HG03159 (cell line): ENCODE data around the gene CLDN34.

Experiments
- ATAC-seq: cut with Tn5 transposase; IDR thresholded peaks from one replicate; pipeline ENCODE4 v1.9.1; 2021; ENCODE audit warnings: mild to moderate bottlenecking, moderate library complexity; ENCODE audit not compliant: unreplicated experiment

Gene CLDN34

DNA sequence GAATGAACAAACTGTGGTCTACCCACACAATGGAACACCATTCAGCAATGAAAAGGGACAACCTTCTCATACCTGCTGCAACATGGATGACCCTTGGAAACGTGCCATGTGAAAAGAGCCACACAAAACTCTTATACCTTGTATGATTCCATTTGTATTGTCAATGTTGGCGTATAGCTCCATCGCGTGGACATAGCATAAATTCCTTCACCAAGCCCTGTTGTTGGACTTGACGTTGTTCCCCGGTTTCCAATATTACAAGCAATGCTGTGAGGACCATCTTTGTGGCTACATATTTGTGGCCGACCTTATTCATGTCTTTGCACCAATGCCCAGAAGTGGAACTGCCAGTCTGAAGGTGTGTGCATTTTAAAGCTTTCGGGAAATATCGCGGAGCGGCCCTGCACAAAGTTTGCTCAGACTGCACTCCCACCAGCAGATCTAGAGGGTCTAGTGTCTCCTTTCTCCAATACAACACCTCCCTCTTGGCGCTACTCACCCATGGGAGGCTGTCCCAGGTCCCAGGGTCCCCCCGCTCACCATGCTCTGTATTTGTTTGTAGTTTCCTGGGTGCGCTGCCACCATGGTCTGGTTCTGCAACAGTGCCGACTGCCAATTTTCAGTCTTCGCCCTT lies at the start of gene CLDN34:
Gene CLDN34, plus strand, starts transcription at position 584 of the 634 bp plus-strand sequence. Its CDS starts 0 bp downstream, at position 584.
- no peak for ATAC-seq

GRCh38 chrX:9917861-9918260 lies 49.3 kb upstream of the CLDN34 start:
- no peak for ATAC-seq

DNA sequence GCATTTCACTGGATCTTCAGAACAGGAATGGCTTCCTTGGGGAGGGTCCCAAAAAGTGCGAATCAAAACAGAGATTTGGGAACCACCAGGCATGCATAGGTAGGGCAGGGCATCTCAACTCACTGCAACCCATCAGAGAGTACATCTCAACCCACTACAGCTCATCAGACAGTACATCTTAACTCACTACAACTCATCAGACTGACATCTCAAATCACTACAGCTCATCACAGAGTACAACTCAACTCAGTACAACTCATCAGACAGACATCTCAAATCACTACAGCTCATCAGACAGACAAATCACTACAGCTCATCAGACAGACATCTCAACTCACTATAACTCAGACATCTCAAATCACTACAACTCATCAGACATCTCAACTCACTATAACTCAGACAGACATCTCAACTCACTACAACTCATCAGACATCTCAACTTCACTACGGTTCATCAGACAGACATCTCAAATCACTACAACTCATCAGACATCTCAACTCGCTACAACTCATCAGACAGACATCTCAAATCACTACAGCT lies 47.5 kb upstream of the CLDN34 start:
- no peak for ATAC-seq

DNA sequence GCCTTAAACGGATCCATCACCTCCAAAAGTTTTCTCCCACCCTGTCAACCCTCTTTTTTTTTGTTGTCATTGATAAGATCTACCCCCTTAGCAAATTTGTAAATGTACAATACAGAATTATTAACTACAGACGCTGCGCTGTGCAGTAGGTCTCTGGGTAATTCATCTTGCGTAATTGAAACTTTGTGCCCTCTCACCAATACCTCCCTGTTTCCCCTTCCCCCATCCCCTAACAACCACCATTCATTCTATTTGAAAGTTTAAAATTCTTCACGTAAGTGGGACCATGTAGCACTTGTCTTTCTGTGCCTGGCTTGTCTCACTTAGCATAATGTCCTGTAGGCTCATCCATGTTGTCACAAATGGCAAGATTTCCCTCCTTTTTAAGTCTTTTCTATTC lies 45.8 kb upstream of the CLDN34 start:
- ATAC-seq, result no peak

DNA sequence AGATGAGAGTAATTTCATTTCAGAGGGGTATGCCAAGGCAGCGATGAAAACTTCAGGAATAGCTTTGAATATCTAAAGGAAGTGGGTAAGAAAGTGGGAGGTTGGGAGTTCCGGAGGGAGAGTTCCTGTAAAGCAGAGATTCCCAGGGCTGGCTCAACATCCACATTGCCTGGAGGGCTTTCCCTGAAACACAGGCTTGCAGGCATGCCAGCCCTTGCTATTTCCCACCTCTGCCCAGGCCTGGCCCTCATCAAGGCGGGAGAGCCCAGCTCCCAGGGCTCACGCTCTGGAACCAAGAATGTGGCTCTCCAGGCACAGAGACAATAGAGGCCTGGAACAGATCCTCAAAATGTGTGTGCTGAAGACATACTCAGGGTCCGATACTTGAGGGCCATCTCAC lies 43.8 kb upstream of the CLDN34 start:
- no peak for ATAC-seq

- no peak for ATAC-seq
Measured at GRCh38 chrX:9926002-9926401, 41.2 kb upstream of the CLDN34 start.

- ATAC-seq, result no peak
Measured at GRCh38 chrX:9927698-9928482, 39.3 kb upstream of the CLDN34 start.

DNA sequence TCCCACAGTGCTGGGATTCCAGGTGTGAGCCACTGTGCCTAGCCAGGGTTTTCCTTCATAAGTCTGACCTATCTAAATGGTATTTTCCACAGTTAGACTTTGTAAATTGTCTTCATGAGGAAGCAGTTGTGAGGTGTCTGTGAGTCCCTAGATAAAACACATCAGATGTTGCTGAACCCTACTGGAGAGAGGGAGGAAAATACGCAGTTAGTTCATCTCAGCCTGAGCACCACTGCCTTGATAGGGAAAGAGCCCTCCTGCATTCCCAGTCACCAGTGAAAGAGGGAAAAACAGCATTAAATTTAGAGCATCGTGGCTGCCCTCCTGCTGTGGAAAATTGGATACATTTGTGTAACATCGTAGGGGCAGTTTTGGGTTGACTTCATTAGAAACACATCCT lies 31.7 kb upstream of the CLDN34 start:
- ATAC-seq, result no peak

DNA sequence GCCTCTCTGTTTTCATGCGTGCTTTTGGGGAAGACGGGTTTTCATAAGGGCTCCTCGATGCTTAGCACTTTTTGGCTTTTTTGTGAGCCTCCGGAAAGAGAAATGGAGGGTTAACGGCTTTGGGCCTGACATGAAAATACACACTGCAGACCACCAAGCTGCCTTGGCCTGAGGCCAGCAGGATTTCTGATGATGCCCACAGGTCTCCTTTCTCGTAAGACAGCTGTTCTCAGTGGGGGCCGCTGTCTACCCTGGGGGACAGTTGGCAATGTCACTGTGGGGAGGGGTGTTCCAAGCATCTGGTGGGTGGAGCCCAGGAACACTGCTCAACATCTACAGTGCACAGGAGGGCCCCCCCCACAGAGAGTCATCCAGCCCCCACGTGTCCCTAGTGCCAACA lies 29.4 kb upstream of the CLDN34 start:
- no peak for ATAC-seq

DNA sequence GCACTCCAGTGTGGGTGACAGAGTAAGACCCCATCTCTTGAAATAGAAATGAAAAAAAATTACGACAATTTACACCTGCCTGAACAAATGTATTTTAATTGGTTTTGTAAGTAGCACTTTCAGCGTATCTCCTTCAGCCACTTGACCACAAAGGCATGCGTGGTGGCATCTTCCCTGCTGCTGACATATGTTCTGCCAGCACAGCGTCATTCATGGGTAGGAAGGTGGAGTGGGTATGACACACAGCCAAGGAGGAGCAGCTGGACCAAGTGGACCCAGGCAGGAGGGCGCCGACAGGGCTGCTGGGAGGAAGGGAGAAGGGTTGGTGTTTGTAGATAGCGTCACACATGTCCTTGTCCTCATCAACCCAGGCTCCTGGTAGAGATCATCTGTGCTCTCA lies 28.6 kb upstream of the CLDN34 start:
- ATAC-seq, result no peak

DNA sequence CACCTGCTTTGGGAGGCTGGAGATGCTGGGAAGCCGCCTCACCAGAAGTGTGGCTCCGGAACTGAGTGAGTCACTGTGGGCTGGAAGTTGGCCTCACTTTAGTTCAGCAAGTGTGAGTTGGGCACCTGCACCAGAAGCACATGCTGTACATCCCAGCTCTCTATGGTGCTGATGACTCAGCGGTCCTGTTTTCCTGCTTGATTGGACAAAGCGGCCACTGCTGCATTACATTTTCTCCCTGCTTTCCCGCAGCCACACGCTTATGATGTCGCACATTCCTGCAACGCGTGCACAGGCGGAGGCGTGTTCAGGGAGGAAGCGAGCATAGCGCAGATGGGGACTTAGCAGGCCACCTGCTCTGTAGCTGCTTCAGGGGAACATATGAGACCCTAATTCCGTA lies 26.7 kb upstream of the CLDN34 start:
- no peak for ATAC-seq

- peak; percentile 91 for ATAC-seq
Measured at GRCh38 chrX:9942086-9942485, 25.1 kb upstream of the CLDN34 start.

GRCh38 chrX:9943420-9943819 lies 23.7 kb upstream of the CLDN34 start:
- no peak for ATAC-seq

- no peak for ATAC-seq
Measured at GRCh38 chrX:9947131-9947794, 19.9 kb upstream of the CLDN34 start.

- no peak for ATAC-seq
Measured at GRCh38 chrX:9948406-9948805, 18.8 kb upstream of the CLDN34 start.

DNA sequence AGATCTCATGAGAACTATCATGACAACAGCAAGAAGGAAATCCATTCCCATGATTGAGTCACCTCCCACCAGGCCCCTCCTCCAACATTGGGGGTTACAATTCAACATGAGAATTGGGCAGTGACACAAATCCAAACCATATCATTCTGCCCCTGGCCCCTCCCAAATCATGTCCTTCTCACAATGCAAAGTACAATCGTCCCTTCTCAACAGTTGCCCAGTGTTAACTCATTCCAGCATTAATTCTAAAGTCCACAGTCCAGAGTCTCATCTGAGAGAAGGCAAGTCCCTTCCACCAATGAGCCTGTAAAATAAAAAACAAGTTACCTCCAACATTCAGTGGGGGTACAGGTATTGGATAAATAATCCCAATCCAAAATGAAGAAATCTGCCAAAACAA lies 14.9 kb upstream of the CLDN34 start:
- ATAC-seq, result no peak

DNA sequence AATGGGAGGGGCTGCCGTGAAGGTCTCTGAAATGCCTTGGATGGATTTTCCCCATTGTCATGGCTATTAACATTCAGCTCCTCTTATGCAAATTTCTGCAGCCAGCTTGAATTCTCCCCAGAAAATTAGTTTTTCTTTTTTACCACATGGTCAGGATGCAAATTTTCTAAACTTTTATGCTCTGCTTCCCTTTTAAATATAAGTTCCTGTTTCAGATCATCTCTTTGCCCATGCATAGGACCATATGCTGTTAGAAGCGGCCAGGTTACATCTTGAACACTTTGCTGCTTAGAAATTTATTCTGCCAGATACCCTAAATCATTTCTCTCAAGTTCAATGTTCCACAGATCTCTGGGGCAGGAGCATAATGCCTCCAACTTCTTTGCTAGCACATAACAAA lies 13.8 kb upstream of the CLDN34 start:
- no peak for ATAC-seq

DNA sequence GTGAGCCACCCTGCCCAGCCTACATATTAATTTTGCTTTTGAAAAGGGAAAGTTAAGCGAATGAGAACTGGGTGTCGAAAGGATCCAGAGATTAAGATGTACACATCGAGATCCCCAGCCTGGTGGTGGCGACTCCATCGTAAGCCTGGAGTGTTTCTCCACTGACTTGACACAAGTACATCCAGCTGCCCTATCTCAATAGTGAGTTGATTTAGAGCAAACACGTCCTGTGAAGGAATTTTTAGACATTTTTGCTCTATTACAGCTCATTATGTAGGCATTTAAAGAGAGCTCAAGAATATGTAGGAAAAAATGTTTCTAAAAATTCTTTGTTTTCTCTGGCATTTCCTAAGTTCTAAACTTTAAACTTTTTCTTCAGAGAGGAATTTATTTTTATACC lies 11.7 kb upstream of the CLDN34 start:
- no peak for ATAC-seq

GRCh38 chrX:9957743-9958142 lies 9.4 kb upstream of the CLDN34 start:
- ATAC-seq, result no peak

DNA sequence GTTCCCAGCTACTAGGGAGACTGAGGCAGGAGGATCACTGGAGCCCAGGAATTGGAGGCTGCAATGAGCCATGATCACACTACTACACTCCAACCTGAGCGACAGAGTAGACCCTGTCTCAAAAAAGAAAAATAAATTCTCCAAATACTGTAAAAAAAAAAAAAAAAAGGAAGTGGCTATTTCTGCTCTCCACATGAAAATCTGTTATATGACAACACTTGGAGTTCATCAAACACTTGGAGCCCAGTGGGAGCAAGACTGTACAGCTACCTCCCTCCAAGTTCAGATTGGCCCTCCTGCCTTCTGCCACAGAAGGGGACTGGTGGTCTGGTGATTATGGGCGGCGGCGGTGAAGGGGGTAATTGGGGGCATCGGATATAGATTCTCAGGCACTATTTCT lies 9.0 kb upstream of the CLDN34 start:
- no peak for ATAC-seq

- no peak for ATAC-seq
Measured at GRCh38 chrX:9961750-9962149, 5.4 kb upstream of the CLDN34 start.

DNA sequence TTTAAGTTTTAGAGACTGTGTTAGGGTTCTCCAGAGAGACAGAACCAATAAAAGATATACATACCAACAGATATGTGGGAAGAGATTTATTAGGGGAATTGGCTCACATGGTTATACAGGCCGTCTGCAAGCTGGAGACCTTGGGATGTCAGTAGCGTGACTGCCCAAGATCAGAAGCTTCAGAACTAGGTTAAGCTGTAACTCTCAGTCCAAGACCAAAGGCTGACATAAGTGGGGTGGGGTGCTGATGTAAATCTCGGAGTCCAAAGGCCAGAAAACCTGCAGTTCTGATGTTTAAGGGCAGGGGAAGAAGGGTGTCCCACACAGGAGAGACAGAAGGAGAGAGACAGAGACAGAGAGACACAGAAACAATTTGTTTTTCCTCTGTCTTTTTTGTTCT lies 10.5 kb downstream of the CLDN34 start:
- ATAC-seq, result no peak
